GM19099 (cell line): ENCODE data around the gene GPS1.

Source experiments
- POLR2A ChIP-seq: IDR thresholded peaks from 3 replicates; pipeline ENCODE4 v1.6.1; 2011; ENCODE audit warnings: low read depth; ENCODE audit not compliant: insufficient read length; ENCODE audit errors: extremely low read depth

GPS1 gene

DNA sequence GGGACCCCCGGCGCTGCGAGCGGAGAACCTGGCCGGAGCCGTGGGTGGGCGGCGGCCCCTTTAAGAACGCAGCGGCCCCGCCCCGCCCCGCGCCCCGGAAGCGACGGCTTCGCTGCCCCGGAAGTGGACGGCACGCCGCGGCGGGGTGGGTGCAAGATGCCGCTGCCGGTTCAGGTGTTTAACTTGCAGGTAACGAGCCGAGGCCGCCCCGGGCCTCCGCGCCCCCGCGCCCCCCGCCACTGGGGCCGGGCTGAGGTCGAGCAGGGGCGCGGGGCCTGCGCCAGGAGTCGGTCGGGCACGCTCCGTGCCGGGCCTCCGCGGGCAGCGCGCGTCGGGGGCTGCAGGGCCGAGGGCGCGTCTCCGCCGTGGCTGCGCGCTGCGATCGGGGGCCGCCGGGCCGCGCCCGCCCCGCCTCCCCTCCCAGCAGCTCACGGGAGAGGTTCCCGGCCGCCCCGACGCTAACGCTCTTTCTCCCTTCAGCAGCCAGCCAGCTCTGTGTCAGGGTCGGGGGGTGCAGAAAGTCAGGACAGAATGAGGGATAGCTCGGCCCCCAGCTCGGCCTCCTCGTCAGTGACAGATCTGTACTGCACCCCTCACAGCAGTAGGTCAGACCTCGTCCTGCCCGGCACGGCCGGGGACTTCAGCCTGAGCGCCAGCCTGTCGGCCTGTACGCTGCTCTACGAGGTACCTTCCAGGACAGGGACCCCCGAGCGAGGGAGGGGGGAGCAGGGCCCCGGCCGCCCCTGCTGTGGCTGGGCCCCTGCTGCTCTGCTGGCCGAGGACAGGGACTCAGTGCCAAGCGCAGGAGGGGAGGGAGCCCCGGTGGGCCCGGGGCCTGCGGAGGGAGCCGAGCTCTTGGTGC, at the start of gene GPS1, which contains the start of gene RFNG:
Gene GPS1, plus strand, starts transcription at position 123 of the 862 bp plus-strand sequence. Its CDS starts 34 bp downstream, at position 157.
Gene RFNG, minus strand, starts transcription at position 36 of the 862 bp plus-strand sequence. CDS start 45 bp downstream, outside the sequence.
- TF ChIP-seq POLR2A = peak; percentile 65

DNA sequence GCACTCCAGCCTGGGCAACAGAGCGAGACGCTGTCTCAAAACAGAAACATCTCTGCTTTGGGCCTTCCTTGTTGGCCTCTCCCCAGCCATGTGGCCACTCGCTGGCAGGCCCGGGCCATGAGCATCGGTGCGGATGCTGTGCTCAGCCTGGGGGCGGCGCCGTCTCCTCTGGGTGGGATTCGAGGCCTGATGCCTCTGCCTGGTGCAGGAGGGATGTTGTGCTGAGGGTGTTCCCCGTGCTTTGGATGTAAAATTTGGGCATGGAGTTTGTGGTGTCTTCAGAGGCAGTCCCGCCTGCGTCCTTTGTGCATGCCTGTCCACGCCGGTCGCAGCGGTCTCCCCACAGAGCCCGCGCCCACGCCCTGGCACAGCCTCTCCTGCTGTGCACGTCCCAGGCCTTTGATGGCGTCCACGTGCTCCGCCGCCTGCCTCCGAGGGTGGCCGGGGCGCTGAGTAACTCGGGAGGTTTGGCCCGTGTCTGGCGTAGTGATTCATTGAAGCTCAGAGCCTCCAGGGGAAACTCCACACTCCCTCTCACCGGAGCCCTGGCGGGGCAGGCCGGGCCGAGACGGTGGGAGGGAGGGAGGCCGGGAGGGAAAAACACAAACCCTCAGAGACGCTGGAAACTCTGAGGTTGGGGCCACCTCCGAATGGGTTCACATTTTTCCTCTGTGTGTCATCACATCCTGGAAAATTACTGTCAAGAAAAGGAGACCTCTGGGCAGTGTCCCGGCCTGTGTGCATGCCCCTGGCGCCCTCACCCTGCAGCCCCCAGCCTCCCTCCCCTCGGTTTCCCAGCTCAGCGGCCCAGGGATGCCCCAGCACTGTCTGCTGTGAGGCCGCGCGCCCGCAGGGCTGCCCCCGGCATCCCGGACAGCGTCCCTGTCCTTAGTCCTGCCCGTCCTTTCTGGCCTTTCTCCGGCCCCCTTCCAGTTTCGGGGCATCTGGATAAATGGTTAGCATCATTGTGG, 48.0 kb upstream of the GPS1 start:
- no peak for TF ChIP-seq POLR2A

DNA sequence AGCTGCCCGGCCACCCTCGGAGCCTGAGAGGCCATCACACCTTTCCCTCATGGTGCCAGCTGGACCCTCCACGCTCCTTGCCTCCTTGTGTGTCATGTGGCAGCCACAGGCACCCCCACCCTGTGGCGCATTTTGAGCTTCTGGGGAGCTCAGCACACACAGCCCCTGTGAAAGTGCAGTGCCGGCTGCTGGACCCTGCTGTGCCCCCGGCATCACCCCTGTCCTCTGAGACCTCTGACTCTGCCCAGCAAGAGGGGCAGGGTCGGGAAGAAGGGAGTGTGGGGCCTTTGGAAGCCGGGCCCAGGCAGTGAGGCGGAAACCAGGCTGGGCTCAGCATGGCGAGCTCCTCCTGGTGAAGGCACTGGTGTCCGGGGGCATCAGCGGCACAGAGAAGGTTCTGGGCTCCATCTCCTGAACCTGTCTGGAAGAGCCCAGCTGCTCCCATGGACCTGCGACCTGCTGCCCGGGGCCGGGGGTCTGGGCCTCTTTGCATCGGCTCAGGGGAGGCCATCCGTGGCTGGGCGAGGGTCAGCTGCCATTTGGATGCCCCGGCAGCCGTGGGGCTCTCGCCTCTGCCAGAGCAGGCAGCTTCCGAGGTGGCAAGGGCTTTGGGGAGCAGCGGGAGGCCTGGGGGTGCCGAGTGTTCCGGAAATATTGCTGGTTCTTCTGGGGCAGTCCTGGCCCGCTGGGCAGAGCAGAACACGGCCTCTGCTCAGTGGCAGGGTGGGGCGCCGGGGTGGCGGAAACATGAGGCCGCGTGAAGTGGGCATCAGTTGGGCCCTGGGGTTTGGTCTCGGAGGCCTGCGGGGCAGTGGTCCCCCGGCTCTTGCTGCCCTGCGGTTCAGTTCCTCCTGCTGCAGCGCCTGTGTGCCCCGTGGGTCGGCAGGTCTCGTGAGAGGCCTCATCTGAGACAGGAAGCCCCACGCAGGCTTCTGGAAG, 46.9 kb upstream of the GPS1 start:
- no peak for TF ChIP-seq POLR2A

DNA sequence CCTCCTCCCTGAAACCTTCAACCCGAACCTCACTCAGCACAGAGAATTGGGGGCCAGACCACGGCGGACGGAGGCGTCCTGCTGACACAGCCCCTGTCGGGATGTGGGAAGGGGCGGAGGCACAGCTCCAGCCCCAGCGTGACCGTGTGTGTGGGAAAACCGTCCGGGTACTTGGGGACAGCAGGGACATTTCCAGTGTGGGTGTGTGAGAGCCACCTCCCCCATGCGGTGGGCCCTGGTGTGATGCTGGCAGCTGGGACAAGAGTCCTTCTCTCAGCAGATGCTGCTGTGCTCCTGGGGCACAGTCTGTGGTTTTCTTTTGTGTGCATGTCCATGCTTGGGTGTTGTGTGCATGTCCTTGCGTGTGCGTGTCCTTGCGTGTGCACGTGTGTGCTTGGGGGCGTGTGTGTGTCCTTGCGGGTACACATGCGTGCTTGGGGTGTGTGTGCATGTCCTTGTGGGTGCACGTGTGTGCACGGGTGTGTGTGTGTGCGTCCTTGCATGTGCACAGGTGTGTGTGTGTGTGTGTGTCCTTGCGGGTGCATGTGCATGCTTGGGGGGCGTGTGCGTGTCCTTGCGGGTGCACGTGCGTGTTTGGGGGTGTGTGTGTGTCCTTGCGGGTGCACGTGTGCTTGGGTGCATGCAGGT, 45.9 kb upstream of the GPS1 start:
- no peak for TF ChIP-seq POLR2A

DNA sequence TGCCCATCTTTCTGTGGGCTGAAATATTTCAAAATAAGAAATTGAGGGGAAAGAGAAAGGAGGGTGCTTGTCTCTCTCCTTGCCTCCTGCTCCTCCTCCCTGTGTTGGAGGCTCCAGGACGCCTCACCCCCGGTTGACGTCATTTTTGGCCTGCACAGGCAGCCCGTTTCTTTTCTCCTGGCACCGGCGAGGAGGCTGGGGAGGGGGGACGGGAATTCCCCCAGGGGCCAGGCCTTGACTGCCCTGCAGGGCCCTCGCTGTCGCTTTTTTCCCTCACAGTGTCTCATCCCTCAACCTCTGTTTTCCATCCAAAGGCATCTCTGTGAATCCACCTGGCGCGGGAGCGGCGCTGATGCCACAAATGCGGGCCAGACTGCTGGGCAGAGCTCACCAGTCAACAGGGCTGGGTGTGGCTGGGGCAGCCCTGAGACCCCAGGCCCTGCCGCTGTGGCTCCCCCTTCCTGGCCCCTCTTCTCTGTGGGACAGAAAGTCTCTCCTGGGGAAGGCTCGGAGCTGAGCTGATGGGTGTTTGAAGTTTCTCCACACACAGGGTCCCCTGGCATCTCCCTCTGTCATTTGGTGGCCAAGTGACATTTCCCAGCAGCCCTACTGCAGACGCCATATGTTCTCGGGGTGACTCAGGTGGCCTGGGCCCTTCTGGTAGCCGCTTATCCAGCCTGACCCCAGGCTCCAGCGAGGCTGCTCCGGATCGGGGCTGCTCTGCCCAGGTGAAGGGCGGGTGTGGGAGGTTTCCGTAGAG, 45.0 kb upstream of the GPS1 start:
- TF ChIP-seq POLR2A = no peak

DNA sequence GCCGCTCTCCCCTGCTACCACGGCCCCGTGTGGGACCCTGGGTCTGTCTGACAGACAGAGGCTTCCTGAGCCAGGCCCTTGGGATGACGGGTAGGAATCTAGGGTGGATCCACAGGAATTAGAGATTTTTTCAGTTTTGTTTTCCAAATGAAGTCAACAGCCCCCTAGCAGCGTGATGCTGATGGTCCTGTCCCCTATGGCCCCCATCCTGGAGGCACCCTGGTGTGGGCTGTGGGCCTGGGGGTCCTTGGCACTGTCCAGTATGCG, 44.5 kb upstream of the GPS1 start:
- TF ChIP-seq POLR2A = no peak

DNA sequence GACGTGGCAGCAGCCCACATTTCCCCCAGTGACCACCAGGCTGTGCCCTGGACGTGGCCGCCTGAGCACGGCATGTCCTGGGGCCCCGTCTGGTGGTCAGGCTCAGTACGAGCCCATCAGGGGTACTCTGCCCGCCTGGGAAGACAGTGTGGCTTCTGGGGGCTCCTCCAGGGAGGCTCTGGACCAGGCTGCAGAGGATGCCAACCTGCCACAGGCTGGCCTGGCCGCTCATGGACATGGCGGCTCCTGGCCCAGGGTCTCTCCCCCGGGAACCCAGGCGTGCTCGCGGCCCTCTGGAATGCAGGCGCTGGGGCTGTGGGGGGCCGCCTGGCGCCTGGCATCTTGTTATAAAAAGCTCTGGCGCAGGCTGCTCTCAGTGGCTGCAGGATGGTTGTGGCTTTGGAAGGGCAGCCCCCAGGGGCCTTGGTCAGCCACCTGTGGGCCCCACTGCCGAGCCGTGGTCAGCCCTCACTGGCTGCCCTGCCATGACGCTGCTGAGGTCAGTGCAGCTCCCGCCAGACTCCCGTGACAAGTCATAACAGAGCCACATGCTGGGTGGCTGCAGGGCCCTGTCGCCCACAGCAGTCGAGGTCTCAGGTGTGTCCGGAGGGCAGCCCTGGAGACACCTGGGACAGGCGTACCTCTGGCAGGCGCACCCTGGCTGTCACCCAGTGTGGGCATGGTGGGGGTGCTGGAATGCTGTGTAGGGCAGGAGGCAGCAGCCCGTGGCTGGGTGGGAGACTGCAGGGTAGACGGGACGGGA, 44.0 kb upstream of the GPS1 start:
- no peak for TF ChIP-seq POLR2A

DNA sequence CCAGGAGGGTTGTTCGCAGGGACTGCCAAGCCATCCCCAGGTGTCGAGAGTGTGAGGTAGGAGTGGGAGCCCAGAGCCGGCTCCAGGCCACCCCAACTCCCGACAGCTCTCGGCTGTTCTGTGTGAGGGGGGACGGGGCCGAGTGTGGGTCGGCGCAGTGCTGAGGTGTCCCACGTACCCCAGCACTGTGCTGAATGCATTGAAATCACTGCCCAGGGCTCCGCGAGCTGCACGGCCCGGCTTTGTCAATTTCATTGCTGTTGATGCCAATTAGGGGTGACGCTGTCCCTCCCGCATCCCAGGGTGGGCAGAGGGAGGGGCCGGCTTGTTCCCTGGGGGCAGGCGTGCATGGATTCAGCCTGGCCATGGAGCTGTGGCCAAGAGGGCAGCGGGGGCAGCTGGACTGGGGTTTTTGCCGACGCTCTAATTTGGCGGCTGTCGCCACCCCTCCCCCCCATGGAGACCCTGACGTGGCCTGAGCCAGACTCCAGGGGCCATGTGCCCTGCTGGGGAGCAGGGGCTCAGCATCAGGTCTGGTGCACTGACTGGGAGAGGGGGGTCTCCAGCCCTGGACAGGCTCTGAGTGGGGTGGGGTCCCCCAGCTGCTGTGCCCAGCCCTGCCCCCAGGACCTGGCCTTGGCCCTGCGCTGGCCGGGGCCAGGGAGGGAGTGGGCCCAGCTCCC, 43.3 kb upstream of the GPS1 start:
- TF ChIP-seq POLR2A = no peak

DNA sequence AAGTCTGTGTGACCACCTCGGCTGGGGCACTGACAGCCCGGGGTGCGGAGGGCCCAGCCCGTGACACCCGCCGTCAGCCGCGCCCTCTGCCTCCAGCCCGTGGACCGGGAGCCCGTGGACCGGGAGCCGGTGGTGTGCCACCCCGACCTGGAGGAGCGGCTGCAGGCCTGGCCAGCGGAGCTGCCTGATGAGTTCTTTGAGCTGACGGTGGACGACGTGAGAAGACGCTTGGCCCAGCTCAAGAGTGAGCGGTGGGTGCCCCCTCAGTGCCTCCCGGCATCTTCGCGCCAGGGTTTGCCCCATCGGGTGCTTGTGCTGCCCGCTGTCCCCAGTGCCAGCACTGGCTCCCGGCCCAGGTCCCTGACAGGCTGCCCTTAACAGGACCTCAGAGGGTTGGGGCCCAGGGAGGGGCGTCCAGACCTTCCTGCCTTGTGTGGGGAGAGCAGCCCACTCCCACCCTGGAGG, 42.7 kb upstream of the GPS1 start:
- no peak for TF ChIP-seq POLR2A

DNA sequence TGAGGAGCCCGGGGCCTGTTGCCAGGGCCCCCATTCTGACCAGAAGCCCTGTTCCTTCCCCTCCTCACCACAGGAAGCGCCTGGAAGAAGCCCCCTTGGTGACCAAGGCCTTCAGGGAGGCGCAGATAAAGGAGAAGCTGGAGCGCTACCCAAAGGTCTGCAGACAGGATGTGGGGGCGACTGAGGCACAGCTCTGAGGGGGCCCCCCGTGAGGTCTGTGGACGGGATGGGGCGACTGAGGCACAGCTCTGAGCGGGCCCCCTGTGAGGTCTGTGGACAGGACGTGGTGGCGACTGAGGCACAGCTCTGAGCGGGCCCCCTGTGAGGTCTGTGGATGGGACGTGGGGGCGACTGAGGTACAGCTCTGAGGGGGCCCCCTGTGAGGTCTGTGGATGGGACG, 42.3 kb upstream of the GPS1 start:
- no peak for TF ChIP-seq POLR2A

DNA sequence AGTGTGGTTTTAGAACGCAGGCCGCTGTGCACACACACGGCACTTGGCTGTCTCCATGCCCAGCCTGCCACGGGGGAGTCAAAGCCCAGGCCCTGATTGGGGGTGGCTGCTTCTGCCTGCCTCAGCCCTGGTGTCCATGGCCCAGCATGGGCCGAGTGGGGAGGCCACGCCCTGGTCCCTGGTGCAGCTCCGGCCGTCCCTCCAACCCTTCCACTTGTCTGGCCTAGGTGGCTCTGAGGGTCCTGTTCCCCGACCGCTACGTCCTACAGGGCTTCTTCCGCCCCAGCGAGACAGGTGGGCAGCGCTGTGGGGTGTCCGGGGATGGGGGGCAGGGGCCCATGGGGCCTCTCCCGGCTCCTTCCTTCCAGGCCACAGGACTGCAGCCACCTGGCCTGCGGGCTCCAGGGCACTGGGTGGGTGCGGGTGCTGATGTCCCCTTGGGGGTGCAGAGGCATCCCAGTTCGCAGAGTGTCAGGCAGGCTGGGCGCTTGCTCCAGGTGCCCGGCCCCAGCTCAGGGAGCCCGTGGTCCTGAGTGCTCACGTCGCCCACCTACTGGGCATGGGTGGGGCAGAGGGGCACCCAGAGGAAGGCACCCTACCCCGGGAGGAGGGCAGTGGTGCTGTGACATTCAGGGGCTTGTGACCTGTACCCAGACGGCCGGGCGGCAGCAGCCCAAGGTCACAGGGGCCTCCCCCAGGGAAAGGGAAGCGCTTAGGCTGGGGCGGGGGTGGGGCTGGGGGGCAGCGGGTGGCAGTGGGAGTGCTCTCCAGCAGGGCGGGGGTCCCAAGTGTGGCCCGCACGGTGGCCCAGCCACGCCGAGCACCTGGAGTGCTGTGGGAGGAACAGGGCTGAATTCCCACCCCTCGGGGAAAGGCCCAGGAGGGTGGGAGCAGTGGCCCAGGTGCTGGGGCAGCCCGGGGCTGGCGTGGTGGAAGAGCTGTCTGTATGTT, 40.8 kb upstream of the GPS1 start:
- TF ChIP-seq POLR2A = no peak

DNA sequence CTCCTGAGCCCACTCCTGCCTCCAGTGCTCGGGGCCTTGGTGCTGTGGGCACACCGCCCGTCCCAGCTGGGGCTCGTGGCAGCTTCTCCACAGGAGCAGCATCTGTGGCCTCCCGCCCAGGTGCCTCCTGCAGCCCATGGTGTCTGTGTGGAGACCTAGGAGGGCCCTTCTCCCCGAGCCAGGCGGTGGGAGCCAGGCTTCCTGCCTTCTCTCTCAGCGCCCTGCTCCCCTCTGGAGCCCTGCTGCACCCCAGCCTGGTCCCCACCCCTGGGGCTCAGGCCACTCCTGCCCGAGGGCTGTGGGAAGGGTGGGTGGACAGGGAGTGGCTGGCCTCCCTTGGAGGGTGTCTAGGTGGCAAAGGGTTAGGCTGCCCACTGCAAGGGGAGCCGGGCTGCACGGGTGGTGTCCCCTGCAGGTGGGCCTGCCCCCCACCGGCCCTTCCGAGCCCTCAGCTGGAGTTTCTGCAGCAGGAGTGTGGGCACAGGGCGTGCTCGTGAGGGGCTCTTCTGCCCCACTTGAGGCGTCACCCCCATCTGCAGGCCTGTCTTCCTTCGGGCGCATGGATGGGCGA, 40.0 kb upstream of the GPS1 start:
- no peak for TF ChIP-seq POLR2A
